ENCODE measurements around the gene GINS2.

GINS2 gene

DNA sequence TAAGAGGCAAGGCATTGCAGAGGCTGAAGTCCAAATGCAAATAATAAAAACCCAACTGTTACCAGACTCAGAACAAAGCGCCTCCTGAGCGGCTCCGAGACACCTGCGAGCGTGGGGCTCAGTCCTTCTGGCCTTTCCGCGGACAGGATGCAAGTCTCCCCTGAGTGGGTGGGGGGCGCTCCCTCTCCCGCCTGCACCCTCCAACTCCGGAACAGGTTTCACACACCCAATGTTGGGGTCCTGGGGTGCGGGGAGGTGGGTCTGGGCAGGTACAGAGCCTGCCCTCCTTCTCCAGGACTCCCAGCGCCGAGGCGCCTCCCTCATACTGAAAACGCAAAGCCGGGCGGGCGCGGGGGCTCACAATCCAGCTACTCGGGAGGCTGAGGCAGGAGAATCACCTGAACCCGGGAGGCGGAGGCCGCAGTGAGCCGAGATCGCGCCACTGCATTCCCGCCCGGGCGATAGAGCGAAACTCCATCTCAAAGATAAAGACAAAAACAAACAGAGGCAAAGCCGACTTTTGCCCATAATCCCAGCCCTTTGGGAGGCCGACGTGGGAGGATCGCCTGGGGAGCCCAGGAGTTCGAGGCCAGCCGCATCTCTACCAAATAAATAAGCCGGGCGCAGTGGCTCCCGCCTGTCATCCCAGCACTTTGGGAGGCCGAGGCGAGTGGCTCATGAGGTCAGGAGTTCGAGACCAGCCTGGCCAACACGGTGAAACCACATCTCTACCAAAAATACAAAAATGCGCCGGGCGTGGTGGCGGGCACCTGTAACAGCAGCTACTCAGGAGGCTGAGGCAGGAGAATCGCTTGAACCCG is 893 bp downstream of the GINS2 start:
- no peak for DNase-seq

DNA sequence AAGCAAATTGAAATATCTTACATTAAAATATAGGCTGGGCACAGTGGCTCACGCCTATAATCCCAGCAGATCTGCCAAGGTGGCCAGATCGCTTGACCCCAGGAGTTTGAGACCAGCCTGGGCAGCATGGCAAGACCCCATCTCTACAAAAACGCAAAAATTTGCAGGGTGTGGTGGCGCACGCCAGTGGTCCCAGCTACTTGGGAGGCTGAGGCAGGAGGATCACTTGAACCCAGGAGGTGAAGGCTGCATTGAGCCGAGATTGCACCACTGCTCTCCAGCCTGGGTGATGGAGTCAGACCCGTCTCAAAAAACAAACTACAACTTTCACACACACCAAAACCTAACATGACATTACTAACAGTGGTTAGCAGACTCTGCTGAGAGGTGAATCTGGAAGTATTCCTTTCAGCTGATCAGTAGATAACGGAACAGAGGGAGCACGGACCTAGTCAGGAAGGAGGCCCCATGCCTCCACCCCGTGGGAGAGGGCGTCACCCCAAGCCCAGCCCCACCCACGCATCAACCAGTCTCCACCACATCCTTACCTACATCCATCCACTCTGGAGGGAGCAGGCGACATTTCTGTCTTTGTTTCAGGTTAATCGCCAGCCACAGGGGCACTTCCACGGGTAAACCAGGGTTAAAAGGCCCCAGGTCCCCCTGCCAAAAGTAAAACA is 1.7 kb downstream of the GINS2 start:
- no peak for DNase-seq

DNA sequence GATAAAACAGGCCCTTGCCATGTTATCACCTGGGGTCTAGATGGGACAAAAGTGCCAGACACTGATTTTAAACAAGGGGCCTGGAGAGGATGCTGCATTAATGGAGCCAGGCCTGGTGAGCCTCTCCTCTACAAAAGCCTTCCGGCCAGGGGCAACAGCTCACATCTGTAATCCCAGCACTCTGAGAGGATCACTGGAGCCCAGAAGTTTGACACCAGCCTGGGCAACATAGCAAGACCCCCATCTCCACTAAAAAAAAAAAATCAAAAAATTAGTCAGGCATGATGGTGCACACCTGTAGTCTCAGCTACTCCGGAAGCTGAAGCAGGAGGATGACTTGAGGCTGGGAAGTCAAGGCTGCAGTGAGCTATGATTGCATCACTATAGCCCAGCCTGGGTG is 3.5 kb downstream of the GINS2 start:
- no peak for DNase-seq

DNA sequence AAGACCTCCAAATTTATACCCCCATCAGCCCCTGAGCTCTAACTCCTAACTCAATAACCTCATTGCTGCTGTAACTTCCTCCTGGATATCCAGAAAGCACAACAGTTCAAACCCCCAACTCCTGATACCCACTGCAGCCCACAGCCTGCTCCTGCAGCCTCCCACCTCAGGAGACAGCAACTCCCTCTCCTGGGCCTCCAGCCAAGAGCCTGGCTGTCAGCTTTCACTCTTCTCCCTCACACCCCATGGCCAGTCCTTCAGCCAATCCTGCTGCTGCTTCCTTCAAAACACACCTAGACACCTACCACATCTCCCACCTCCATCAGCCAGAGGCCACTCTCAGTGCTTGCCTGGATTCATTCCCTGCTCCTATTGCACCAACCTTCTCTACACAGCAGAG is 5.4 kb downstream of the GINS2 start:
- no peak for DNase-seq

DNA sequence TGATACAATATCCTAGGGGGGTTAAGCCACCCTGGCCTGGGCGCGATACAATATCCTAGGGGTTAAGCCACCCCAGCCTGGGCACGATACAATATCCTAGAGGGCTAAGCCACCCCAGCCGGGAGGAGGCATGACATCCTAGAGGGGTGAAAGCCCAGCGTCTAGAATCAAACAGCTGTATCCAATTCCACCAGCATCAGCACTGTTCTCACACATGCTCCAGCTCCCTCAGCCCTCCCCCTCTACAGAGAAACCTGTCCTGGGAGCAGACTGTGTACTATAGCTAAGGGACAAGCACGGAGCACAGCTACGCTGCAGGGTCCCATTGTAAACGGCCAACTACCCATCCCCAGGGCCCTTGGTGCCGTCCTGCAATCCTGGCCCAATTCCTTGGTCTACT is 6.2 kb downstream of the GINS2 start:
- no peak for DNase-seq

DNA sequence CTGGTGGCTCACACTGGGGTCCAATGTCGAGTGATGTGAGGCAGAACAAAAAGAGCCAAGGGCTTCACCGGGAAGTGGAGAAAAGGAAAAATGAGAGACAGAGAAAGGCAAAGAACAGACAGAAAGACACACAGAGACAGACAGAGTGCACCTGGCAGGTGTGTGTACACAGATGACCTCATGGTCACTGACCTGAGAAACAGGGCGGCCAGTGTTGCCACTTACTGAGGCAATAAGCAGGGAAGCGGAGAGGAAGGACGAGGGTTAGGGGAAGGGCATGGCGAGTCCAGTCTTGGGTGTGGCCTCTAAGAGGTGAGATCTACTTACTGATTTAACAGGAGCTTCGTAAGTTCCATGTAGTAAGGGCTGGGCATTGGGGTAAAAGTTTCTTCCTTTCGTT is 7.5 kb downstream of the GINS2 start:
- no peak for DNase-seq

DNA sequence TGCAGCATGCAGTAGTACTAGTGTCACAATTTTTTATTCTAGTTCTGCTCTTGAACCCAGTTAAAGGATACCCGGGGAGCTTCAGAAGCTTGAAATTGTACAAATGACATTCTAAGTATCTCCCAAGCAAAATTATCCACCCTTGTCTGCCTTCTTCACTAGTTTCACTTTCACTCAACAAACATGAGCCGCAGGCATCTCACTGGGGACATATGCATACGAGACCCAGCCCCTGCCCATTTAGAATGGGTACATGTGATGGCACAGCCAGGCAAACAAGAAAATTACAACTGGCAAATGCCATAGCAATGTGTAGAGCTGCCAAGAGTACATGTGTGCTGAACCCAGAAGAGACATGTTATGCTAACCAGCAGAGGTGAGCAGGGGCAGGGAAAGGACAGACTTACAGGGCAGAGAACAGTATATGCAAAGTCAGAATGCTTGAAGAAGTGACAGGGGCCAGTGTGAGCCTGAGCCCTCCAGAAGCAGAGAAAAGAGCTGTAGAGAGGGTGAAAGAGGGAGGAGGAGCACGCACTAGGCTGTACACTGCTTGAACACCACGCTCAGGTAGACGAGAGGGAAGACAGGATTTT is 8.3 kb downstream of the GINS2 start:
- no peak for DNase-seq

DNA sequence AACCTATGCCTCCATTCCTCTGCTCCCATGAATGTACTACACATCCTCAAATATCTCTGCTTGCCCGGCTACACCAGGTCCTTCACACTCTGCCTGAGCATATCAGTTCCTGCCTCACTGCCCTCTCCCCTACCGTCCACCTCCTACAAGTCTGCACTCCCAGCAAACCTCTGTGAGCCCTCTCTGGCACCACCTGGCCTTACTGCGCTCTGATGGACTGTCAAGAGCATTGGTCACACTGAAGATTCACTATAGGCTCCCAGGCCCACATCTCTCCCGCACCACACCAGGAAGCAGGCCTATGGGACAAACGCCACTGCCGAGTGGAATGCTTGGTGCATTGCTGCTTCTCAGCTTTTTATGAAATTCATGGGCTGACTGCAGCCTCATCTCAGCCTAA is 8.9 kb downstream of the GINS2 start:
- no peak for DNase-seq

DNA sequence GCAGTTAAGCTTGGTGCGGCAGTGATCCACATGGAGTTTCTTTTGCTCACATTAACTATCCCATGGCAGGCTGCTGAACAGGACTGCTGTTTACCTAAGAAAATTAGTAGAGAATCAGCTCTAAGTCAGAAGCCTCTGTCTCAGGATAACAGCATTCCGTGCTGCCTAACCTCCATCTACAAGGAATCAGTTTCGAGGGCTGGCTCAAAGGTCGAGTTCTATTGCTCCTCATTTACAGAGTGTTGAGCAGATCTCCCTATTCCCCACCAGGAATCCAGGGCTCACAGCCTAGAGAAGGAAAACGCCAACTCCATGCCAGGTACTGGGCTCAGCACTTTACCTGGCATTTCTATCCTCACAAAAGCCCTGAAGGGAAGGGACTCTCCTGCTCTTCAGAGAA is 9.9 kb downstream of the GINS2 start:
- DNase-seq = no peak

DNA sequence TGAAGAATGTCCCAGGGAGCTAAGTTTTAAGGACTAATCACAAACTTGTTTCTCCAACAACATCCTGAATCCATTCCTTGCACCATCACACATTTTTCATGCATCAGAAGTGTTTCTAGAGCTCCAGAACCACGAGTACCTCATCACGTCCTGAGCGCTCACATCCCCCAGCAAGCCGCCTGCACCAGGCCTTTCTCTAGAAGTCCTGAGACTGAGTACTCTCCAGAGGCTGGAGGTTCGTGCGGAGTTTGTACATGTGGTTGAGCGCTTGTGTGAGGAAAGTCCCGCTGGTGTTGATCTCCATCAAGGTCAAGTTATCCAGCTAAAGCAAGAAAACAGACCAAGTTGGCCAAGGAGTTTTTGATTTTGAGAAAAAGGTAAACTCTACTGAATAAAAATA is 10.7 kb downstream of the GINS2 start:
- DNase-seq = no peak

DNA sequence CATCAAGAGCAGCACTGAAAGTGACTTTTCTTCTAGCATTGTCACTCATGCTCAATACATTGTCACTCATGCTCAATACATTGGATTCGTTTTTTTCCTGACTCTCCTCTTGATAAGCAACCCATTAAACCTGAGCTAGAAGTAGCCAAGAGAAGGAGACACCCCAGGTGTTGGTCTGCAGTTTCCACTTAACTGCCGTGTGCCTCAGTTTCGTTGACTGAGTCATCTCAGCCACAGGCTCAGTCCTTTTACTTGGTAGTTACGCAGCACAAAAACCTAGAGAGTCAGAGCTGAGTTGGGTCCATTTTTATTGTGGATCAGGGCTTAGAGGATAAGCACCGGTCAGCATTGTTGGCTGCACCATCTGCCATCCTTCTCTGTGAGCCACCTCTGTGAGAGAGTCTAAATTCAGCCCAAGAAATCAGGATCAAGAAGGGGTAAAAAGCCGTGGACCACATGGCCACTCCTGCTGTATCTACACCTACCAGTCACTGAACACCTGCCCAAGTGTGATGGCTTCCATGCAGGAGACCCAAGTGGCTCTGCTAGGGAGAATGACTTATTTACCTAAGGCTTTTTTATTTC is 11.3 kb downstream of the GINS2 start:
- DNase-seq = no peak

DNA sequence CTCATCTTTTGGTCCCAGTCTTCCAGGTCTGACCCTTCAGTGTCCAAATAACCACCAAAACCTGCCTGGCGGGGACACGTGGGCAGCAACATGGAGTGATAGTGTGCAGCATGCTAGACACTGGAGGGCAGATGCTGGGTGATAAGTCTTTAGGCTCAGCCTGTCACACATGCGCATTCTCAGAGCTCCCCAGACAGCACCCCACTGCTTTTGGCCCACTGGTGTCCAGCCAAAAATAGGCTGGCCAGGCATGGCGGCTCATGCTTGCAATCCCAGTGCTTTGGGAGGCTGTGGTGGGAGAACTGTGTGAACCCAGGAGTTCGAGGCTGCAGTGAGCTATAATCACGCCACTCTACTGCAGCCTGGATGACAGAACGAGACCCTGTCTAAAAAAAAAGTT is 12.3 kb downstream of the GINS2 start:
- DNase-seq = no peak

DNA sequence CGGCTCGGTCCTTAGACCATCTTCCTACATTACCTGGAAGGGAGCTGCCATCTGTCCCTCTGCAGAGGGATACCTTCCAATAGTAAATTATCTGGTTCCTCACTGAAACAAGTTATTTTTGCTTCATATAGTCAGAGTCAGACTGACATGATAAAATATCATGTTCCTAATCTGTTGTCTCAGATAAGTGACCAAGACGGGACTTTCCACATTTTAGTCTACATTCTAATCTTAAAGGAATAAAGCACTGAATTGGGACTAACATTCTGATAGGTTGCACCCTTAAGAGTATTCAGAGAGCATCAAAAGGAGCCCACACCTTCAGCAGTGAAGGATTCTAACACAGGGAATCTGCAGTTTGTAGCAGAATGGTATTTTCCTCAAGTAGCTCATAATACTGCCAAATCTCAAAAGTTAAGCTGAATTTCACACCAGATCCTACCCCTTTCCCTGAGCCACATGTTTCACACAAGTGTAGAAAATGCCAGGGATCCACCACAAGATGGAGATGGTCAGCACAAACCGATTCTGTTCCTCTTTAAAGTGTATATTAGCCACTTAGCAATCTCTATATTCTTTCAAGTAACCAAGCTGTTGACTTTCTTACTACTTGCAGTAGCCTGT is 13.4 kb downstream of the GINS2 start:
- no peak for DNase-seq

DNA sequence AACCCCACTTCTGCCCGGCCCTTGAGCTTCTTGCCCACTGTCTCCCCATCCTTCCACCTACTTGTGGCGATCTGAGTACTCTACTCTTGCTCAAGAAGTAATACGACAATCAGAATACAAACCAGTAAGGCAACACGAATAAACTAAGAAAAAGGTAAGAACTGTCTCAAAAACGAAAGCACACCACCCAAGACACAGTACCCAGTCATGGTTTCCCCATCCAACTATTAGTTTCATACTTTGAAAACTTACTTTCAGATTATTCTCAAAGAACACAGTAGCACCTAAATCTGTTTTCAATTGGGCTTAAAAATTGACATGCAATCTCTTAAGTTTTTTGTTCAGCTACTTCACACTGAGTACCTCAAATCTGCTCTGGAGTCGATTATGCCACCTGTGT is 13.9 kb downstream of the GINS2 start:
- DNase-seq = no peak

DNA sequence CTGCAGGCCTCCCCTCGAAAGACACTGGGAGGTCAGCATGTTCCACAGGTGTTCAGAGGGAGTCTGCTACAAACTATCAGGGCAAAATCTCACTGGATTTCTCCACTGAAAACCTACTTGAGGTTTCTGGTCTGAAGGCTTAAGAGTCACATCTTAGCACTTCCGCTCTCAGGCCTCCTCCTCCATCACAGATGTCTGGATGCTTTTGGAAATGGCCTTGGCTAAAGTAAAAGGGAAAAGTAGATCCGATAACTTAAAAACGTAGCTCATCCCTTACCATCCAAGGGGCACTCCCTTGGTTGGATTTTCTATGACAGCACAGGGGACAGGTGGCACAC is 14.4 kb downstream of the GINS2 start:
- no peak for DNase-seq

DNA sequence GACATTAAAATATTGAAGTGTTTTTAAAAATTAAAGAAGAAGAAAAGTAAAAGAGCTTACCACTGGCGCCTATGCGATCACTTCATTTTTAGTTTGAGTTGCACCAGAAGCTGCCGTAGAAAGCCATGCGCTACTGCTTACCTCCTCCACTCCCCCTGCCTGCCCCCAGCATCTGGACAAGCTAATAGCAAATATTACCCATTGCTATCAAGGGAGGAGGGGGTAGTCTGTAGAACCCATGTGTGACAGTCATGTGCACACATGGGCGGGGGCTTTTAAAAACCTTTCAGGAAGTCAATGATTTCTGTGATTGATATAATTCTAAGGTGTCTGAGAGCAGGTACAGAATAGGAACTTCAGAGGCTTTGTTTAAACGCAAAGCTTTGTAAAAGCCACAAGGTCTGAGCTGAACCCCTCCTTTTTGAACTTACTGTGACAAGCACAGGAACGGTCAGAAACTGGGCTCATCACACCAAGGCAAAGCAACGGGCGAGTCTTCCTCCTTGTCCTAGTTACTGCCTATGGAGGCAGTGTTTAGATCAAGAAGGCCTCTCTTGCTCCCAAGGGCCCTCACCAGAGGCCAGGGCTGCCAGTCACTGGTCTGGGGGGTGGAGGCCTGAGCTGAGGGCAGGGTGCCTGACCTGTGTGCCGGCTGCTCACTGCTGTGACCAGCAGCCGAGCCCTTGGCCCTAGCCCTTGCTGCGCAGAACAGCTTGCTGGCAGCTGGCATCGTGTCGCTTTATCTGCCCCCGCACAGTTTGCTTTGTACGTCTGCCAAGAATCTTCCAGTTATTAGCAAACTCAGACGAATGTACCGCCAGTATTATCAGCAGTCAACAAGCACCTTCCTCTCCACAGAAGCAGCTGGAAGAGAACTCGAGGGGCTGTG is 15.0 kb downstream of the GINS2 start:
- DNase-seq = no peak

DNA sequence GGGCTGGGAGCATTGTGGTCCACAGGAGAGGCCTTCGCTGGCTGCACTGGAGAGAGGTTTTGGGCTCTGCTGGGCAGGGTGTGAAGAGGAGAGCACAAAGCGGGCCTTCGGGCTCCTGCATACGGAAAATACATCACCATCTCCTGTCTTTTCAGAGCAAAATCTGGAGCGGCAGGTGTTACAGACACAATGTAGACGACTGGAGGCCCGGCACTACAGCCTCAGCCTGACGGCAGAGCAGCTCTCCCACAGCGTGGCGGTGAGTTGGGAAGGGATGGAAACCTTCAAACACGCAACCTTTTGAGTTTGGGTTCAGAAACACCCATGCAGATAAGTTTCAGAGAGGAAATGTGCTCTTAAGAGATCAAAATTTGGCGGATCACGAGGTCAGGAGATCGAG is 17.9 kb downstream of the GINS2 start:
- no peak for DNase-seq

DNA sequence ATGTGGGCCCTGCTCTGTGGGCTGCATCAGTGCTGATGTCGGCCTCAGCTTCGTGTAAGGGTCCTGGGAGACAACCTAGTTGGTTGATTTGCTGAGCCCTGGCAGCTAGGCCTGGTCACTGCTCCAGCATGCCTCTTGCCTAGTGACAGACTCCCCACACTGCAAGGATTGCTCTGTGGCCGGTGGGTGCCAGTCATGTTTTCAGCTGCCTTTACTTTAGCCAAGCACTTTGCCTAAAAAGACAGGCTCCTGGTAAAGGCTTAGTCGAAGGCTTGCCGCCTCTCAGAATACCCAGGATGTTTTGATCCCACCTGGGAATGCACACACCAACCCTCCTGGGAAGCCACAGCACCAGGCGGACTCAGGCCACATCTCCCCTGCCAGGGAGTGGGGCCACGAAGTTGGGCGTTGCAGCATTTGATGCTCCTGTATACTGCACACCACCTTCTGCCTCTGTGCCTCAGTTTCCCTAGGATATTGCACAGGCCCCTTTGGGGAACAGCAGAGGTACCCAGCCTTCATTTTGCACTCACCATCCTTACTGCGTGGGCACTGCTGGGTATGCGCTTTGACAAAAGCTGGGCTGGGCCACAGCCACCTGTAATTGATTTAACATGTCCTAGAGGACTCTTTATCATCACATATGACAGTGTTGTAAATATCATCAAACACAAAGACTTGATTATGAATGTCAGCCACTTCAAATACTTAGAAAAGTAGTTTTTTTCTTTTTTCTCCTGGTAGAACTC is 19.9 kb downstream of the GINS2 start:
- no peak for DNase-seq

DNA sequence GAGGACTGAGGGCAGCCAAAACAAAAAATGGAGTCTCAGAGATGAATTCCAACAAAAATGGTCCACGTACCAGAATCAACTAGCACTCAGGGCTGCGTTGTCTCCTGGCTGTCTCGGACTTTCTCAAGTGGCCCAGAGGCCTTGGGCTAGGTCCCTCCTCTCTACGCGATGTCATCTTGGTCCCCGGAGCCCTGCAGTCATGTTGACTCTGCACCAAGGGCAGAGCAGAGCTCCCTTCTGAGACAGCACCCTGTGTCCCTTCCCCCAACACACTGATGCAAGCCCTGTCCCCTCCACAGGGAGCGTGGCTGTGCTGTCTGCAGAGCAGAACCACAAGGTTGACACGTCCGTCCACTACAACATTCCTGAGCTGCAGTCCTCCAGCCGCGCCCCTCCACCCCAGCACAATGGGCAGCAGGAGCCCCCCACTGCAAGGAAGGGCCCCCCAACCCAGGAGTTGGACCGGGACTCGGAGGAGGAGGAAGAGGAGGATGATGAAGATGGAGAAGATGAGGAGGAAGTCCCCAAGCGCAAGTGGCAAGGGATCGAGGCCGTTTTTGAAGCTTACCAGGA is 20.8 kb downstream of the GINS2 start:
- no peak for DNase-seq

DNA sequence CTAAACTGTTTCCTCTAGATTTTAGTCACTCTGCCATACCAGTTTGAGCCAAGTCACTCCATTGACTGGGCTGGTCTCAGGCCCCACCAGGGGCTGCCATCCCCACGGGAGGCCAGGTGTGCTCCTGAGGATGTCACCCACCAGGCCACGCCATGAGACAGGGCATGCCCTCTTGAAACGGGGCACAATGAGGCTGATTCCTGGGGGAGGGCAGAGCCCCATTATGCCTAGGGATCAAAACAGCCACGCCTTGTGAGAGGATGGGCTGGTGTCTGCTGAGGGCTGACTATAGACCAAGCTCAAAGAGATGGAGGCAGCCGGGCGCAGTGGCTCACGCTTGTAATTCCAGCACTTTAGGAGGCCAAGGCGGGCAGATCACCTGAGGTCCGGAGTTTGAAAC is 21.5 kb downstream of the GINS2 start:
- no peak for DNase-seq

DNA sequence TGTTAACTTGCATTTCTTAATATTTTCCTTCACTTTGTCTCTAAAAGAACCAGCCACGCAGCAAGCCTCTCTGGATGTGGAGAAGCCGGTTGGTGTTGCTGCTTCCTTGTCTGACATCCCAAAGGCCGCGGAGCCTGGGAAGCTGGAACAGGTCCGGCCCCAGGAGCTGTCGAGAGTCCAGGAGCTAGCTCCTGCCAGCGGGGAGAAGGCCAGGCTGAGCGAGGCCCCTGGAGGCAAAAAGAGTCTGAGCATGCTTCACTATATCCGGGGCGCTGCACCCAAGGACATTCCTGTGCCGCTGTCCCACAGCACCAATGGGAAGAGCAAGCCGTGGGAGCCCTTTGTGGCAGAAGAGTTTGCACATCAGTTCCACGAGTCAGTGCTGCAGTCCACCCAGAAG is 22.8 kb downstream of the GINS2 start:
- DNase-seq = no peak

DNA sequence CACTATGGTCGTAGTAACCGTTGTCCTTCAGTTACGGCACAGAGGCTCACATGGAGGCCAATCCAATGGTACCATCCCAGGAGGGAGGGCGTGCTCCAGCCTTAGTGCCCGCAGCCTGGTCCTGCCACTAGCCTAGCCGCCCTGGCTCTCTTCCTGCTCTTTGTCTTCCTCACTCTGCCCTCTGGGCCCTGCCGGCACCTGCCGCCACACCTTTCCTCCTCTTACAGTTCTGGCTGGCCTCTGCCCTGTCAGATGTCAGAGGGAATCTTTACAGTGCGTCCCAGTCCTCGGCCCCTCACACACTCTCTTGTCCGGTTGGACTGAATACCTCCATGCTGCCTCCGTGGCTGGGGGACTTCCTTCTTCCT is 23.4 kb downstream of the GINS2 start:
- DNase-seq = no peak

All from NCI-H187 treated with DMSO at 0.1 percent for 48 hours (cell line).